ENCODE measurements around the gene HMGCLL1.

Gene HMGCLL1

GRCh38 chr6:55443238-55444134 is 135.5 kb downstream of the HMGCLL1 start:
- DNase-seq (ENCODE audit: low read depth): no peak

- DNase-seq (ENCODE audit: low read depth): no peak
Measured at GRCh38 chr6:55438203-55438602, 140.8 kb downstream of the HMGCLL1 start.

DNA sequence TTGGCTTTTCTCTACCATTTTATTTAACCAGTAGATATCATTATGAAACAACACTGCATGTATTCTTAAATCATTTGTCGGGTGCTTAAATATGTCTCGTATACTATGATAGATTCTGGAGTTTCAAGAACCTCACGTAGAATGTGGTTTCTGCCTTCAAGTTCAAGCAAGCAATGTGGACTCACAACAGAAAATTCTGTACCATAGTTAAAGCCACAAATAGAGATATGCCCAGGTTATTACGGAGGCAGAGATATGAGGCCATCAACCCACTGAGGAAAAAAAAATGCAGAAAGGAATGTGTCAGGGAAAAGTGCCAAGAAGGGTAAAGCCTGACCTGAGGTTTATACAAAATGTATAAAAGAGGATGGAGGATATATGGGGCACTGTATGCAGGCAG is 141.9 kb downstream of the HMGCLL1 start:
- DNase-seq (ENCODE audit: low read depth): no peak

DNA sequence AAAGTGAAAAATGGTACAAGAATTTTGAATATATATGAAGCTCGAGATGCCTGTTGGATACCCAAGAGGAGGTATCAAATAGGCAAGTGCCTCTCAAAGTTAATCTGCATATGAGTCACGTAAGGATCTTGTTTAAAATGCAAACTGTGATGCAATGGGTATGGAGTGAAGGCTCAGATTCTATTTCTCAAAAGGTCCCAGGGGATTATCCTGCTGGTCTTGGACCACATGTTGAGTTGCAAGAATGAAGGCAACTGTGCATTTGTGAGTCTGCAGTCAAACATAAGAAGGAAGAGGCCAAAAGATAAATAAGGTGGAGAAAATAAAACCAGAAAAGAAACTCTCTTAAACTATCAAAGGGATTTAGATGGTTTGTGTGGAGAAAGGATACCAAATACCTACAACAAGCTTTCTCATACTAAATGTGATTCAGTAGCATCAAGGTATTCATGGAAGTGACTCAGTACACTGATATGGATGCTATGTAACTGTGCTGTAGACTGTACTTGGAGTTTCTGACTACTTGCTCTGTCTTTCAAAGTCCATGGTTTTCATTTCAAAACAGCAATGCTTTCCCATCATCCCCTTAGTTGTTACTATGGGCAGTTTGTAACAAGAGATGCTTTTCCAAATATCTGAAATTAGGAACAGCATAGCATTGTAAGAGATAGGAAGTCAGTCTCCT is 145.4 kb downstream of the HMGCLL1 start:
- DNase-seq (ENCODE audit: low read depth): no peak

DNA sequence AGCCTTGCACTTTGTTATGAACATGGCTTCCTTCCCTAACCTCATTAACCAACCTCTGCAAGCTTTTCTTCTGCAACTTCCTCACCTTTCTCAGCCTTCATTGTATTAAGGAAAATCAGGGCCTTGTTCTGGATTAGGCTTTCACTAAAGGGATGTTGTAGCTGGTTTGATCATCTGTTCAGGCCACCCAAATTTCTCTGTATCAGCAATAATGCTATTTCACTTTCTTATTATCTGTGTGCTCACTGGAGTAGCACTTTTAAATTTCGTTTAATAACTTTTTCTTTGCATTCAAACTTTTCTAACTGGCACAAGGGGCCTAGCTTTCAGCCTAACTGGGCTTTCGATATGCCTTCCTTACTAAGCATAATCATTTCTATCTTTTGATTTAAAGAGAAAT is 155.1 kb downstream of the HMGCLL1 start:
- no peak for DNase-seq (ENCODE audit: low read depth)

DNA sequence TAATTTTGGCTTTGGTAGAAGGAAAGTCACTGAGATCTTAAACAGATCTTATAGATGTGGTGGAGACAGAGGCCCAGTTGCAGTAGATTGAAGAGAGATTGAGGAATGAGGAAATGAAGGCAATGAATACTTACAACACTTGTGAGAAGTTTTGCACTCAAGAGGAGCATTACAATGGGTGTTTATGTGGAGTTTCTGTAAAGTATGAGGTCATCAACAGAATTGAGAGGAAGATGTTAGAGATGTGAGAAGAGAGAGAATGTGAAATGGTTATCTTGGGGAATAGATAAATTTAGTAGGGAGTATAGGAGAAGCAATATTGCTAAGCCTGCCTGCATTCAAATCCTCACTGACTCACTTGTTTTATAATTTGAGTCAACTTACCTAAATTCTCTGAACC is 168.3 kb downstream of the HMGCLL1 start:
- DNase-seq (ENCODE audit: low read depth): no peak

DNA sequence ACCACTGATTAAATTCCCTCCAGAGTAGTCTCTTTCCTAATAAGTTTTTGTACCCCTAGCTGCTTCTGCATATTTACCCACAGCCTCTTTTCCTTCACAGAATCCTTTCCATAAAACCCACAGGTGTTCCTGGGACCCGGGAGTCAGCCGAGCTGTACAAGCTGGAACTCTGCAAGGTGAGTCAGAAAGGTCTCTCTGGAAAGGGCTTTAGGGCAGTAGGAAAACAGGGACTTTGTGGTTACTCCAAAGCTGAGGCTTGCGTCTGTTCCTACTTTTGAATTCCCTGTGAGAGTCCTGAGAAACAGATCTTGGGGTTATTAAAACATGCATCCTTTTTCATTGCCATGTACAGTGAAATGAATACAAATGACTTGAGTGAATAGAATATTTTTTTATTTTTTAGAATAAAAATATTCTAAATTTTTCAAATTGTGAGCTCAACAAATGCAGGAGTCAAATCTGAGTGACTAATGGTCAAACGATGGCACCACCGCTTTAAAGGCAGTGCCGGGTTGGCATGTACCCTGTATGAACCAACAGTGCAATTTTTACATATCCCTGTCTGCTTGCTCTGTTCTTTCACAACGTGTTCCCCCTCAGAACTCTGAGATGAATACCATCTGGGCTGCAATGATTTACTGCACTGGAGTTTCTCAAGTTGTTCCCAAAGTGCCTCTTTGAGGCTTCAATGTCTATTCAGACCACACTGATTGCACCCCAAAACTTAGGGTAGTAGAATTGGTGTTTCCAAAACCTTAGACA is 173.3 kb downstream of the HMGCLL1 start:
- DNase-seq (ENCODE audit: low read depth): no peak

GRCh38 chr6:55399351-55399750 is 179.6 kb downstream of the HMGCLL1 start:
- DNase-seq (ENCODE audit: low read depth): no peak

DNA sequence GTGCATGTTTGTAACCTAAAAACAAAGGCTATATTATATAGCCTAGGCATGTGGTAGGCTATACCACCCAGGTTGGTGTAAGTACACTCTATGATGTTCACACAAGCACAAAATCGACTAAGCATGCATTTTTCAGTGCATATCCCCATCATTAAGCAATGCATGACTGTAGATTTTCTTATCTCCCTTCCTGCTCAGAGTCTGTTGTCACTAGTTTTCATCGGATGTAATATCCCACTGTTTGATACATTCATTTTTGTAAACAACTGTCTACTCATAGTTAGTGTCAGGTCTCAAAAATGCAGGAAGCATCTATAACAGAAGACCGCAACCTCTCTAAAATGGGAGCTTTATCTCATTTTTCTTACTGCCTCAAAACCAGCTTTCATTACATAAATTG is 181.0 kb downstream of the HMGCLL1 start:
- DNase-seq (ENCODE audit: low read depth): no peak

- no peak for DNase-seq (ENCODE audit: low read depth)
Measured at GRCh38 chr6:55395871-55396270, 183.1 kb downstream of the HMGCLL1 start.

GRCh38 chr6:55388211-55388610 is 190.8 kb downstream of the HMGCLL1 start:
- DNase-seq (ENCODE audit: low read depth): no peak
